Measurements from ENCODE around the gene LRCOL1.

Gene LRCOL1

GRCh38 chr12:132610051-132610759 lies at the start of gene LRCOL1:
TSS of gene LRCOL1 (minus strand) at chr12:132610582. CDS start at chr12:132606251, 4,331 bp downstream.
- Histone ChIP-seq H3K9ac (ENCODE audit: low read length) (no peak within 1 kb of the TSS), H3K9me3 (ENCODE audit: low read length) (0 out of 2 replicates have a peak, but pooled peaks cover 3% of the 10 kb centered on the region), H3K4me2 (ENCODE audit: low read length) (no peak within 1 kb of the TSS), H3K36me3 (ENCODE audit: insufficient read depth, low read length) (no peaks in the 10 kb centered on the region; the same call in 1 of the 2 replicates), H4K20me1 (ENCODE audit: insufficient read depth, low read length) (no peaks in the 10 kb centered on the region), H3K27me3 (ENCODE audit: insufficient read depth, low read length) (peaks cover 15% of the 10 kb centered on the region; the same call in 1 of the 2 replicates), H3K9me2 (ENCODE audit: low read depth, low read length) (no peaks in the 10 kb centered on the region), H3K4me3 (ENCODE audit: low read depth, low read length, poor library complexity, severe bottlenecking) (no peak within 1 kb of the TSS), H3F3A (ENCODE audit: insufficient read depth, low read length) (no peaks in the 10 kb centered on the region), H3K79me2 (ENCODE audit: insufficient read depth, low read length) (no peaks in the 10 kb centered on the region), H3K4me1 (ENCODE audit: insufficient read depth, low read length, severe bottlenecking) (no peaks in the 10 kb centered on the region), H2AFZ (ENCODE audit: low read length) (no peak within 1 kb of the TSS), H3K27ac (ENCODE audit: low read depth, low read length, poor library complexity, severe bottlenecking) (no peak within 1 kb of the TSS)
- no peak for TF ChIP-seq CTCF (IDR thresholded peaks at IDR 0.05; ENCODE audit: low read length)
- TF ChIP-seq EZH2 (IDR thresholded peaks at IDR 0.05; ENCODE audit: borderline replicate concordance, low read length), result no peak

- Histone ChIP-seq H3K36me3 (ENCODE audit: insufficient read depth, low read length) (peaks cover 98% of the 10 kb centered on the region), H3K9me3 (ENCODE audit: low read length) (no peaks in the 10 kb centered on the region), H3K4me3 (ENCODE audit: low read depth, low read length, poor library complexity, severe bottlenecking) (no peak overlapping the region), H3K9ac (ENCODE audit: low read length) (no peak overlapping the region), H3K27ac (ENCODE audit: low read depth, low read length, poor library complexity, severe bottlenecking) (no peak overlapping the region), H3K4me2 (ENCODE audit: low read length) (no peak overlapping the region), H3K4me1 (ENCODE audit: insufficient read depth, low read length, severe bottlenecking) (no peaks in the 10 kb centered on the region), H3K27me3 (ENCODE audit: insufficient read depth, low read length) (no peaks in the 10 kb centered on the region), H2AFZ (ENCODE audit: low read length) (no peak overlapping the region), H3K79me2 (ENCODE audit: insufficient read depth, low read length) (no peaks in the 10 kb centered on the region), H4K20me1 (ENCODE audit: insufficient read depth, low read length) (no peaks in the 10 kb centered on the region), H3K9me2 (ENCODE audit: low read depth, low read length) (no peaks in the 10 kb centered on the region), H3F3A (ENCODE audit: insufficient read depth, low read length) (no peaks in the 10 kb centered on the region)
- TF ChIP-seq CTCF (IDR thresholded peaks at IDR 0.05; ENCODE audit: low read length) (no peak), EZH2 (IDR thresholded peaks at IDR 0.05; ENCODE audit: borderline replicate concordance, low read length) (no peak)
Measured at GRCh38 chr12:132660052-132660451, 49.7 kb upstream of the LRCOL1 start.

- Histone ChIP-seq H3K9me2 (ENCODE audit: low read depth, low read length) (no peaks in the 10 kb centered on the region), H3K27ac (ENCODE audit: low read depth, low read length, poor library complexity, severe bottlenecking) (no peak overlapping the region), H3K4me1 (ENCODE audit: insufficient read depth, low read length, severe bottlenecking) (no peaks in the 10 kb centered on the region), H3K4me2 (ENCODE audit: low read length) (no peak overlapping the region), H3K79me2 (ENCODE audit: insufficient read depth, low read length) (no peaks in the 10 kb centered on the region), H4K20me1 (ENCODE audit: insufficient read depth, low read length) (no peaks in the 10 kb centered on the region), H2AFZ (ENCODE audit: low read length) (no peak overlapping the region), H3K4me3 (ENCODE audit: low read depth, low read length, poor library complexity, severe bottlenecking) (no peak overlapping the region), H3K36me3 (ENCODE audit: insufficient read depth, low read length) (peaks cover 98% of the 10 kb centered on the region), H3K9ac (ENCODE audit: low read length) (no peak overlapping the region), H3K9me3 (ENCODE audit: low read length) (no peaks in the 10 kb centered on the region), H3F3A (ENCODE audit: insufficient read depth, low read length) (no peaks in the 10 kb centered on the region), H3K27me3 (ENCODE audit: insufficient read depth, low read length) (no peaks in the 10 kb centered on the region)
- TF ChIP-seq CTCF (IDR thresholded peaks at IDR 0.05; ENCODE audit: low read length) (no peak), EZH2 (IDR thresholded peaks at IDR 0.05; ENCODE audit: borderline replicate concordance, low read length) (no peak)
Measured at GRCh38 chr12:132659146-132659545, 48.8 kb upstream of the LRCOL1 start.
